Erythroblast (primary cell): ENCODE measurements around the gene PYCARD.

Experiments used
- GATA1 ChIP-seq: IDR thresholded peaks from 2 replicates; pipeline ENCODE4 v1.6.1; 2011; ENCODE audit warnings: low read depth, mild to moderate bottlenecking, control low read depth, low read length, moderate library complexity
- POLR2A ChIP-seq: IDR thresholded peaks from 2 replicates; pipeline ENCODE4 v1.6.1; 2011; ENCODE audit warnings: mild to moderate bottlenecking, low read length

- no peak for TF ChIP-seq POLR2A
- no peak for TF ChIP-seq GATA1
Measured at GRCh38 chr16:31201582-31202413, 762 bp downstream of the PYCARD start.
